HepG2 (cell line): Measurements from ENCODE around the gene MOXD1. TPM values are rescaled to one million over a fixed set of nuclear protein-coding genes. Genes with fewer than 3 reads are reported as not detected.

Experiments used
- CREB1 ChIP-seq, 2 experiments: fragments of 450-650 bp in 1 of 2; IDR thresholded peaks; 2 replicates each; pipeline ENCODE4 v1.6.1; 2016 to 2017; ENCODE audit warnings: control low read depth in 1 of 2, mild to moderate bottlenecking in 1 of 2, missing compliant biosample characterization in 1 of 2, missing genetic modification characterization in 1 of 2
- CREM ChIP-seq, 2 experiments: sonication (generic) in 1 of 2; formaldehyde crosslinking in 1 of 2; IDR thresholded peaks; 2 replicates each; pipeline versions ENCODE4 v1.4.0 to v1.6.1; 2016 to 2020; ENCODE audit warnings: antibody characterized with exemption in 1 of 2, mild to moderate bottlenecking in 1 of 2, missing genetic modification reagents in 1 of 2
- HNF4A ChIP-seq: sonication (generic); formaldehyde crosslinking; IDR thresholded peaks from 2 replicates; pipeline ENCODE4 v1.4.0; 2020; ENCODE audit warnings: missing genetic modification reagents
- IRX3 ChIP-seq: sonication (generic); formaldehyde crosslinking; IDR thresholded peaks from 2 replicates; pipeline ENCODE4 v1.8.1; 2023; ENCODE audit warnings: mild to moderate bottlenecking, low read depth, missing genetic modification reagents, borderline replicate concordance
- KAT8 ChIP-seq: IDR thresholded peaks from 2 replicates; pipeline ENCODE4 v1.6.1; 2016; ENCODE audit warnings: missing genetic modification reagents, missing compliant biosample characterization
- NCOR1 ChIP-seq: fragments of 200-600 bp; sonication (generic); IDR thresholded peaks from 2 replicates; pipeline ENCODE4 v1.7.0; 2017; ENCODE audit warnings: antibody characterized with exemption, low read length, borderline replicate concordance
- RARA ChIP-seq: IDR thresholded peaks from 2 replicates; pipeline ENCODE4 v1.6.1; 2016; ENCODE audit warnings: missing genetic modification reagents, missing compliant biosample characterization
- polyA plus RNA-seq, 8 experiments: library from polyadenylated mRNA; depleted of rRNA in 3 of 8; stranded (reverse) in 7 of 8; unstranded in 1 of 8; fragments of >200 nt; fragmentation: Illumina TruSeq in 4 of 8; extraction: Trizol in 4 of 8; gene quantifications; 2 replicates each; pipeline versions ENCODE4 v1.2.1 to v1.2.3, GENCODE V29; 2011 to 2016; ENCODE audit warnings: low read depth in 4 of 8, missing spikeins in 1 of 8, mixed read lengths in 1 of 8; ENCODE audit not compliant: insufficient read depth in 1 of 8
- total RNA-seq, 5 experiments: library from RNA; depleted of rRNA; stranded (reverse); fragments of >200 nt; fragmentation: Illumina TruSeq; extraction: Trizol; gene quantifications; 2 replicates each; pipeline ENCODE4 v1.2.3, GENCODE V29; 2016; ENCODE audit warnings: low read depth in 1 of 5
- TF ChIP-seq, protein P1 (sequence below): sonication (generic); formaldehyde crosslinking; IDR thresholded peaks from 2 replicates; pipeline ENCODE4 v1.5.1; 2020; ENCODE audit warnings: mild to moderate bottlenecking, missing genetic modification reagents, borderline replicate concordance
- TF ChIP-seq, protein P2 (sequence below): sonication (generic); IDR thresholded peaks from 2 replicates; pipeline ENCODE4 v1.6.1; 2016; ENCODE audit warnings: low read depth, borderline replicate concordance
- TF ChIP-seq, protein P3 (sequence below): sonication (generic); formaldehyde crosslinking; IDR thresholded peaks from 2 replicates; pipeline ENCODE4 v1.4.0; 2020; ENCODE audit warnings: mild to moderate bottlenecking, missing genetic modification reagents

Gene MOXD1
- total and polyA plus RNA-seq, 2 of the 13 experiments (the other 11 are each of a cell fraction or from before 2014, with no cell fraction given), result 0.03 TPM; not detected in 1

DNA sequence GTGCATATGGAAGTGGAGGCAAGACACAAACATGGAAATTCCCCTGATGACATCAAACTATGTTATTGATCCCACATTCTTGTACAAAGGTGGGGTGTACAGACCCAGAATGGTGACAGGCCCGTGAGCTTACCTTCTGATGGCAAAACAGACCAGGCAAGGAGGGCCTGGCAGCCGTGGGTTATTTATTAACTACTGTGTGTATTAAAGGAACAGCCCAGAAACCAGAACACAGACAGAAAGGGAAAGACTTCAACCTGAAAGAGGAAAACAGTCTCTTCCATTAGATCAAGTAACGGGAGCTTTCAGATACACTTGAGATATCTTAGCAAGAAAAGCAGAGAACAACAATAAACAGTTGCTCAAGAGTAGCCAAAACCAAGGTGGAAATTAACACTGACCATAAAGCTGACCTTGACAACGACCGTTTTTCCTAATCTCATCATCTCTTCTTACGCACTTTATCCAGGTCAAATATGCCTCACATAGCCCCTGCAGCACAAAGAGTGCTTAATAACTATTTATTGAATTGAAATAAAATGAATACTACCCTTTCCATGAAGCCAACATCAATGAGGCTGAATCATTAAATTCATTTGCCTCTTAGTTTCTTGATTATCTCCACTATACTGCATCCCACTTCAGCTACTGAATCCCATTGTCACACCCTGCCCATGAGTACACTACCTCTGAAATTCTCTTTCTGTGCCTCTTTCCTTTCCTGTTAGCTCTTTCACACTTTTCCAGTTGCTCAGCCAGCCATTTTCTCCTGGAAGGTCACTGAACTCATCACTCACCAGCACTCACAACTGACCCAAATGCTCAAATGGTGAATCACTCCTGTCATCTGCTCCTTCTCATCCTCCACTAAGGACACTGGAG lies 67.4 kb downstream of the MOXD1 start (continued):
- TF ChIP-seq, protein P1, sequence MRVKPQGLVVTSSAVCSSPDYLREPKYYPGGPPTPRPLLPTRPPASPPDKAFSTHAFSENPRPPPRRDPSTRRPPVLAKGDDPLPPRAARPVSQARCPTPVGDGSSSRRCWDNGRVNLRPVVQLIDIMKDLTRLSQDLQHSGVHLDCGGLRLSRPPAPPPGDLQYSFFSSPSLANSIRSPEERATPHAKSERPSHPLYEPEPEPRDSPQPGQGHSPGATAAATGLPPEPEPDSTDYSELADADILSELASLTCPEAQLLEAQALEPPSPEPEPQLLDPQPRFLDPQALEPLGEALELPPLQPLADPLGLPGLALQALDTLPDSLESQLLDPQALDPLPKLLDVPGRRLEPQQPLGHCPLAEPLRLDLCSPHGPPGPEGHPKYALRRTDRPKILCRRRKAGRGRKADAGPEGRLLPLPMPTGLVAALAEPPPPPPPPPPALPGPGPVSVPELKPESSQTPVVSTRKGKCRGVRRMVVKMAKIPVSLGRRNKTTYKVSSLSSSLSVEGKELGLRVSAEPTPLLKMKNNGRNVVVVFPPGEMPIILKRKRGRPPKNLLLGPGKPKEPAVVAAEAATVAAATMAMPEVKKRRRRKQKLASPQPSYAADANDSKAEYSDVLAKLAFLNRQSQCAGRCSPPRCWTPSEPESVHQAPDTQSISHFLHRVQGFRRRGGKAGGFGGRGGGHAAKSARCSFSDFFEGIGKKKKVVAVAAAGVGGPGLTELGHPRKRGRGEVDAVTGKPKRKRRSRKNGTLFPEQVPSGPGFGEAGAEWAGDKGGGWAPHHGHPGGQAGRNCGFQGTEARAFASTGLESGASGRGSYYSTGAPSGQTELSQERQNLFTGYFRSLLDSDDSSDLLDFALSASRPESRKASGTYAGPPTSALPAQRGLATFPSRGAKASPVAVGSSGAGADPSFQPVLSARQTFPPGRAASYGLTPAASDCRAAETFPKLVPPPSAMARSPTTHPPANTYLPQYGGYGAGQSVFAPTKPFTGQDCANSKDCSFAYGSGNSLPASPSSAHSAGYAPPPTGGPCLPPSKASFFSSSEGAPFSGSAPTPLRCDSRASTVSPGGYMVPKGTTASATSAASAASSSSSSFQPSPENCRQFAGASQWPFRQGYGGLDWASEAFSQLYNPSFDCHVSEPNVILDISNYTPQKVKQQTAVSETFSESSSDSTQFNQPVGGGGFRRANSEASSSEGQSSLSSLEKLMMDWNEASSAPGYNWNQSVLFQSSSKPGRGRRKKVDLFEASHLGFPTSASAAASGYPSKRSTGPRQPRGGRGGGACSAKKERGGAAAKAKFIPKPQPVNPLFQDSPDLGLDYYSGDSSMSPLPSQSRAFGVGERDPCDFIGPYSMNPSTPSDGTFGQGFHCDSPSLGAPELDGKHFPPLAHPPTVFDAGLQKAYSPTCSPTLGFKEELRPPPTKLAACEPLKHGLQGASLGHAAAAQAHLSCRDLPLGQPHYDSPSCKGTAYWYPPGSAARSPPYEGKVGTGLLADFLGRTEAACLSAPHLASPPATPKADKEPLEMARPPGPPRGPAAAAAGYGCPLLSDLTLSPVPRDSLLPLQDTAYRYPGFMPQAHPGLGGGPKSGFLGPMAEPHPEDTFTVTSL (CRISPR knock-in tag), result peak; percentile 44; the same call in 1 of the 2 replicates
- 0 out of 2 replicates have a peak, but pooled peaks have one; percentile 27 for TF ChIP-seq CREM (IDR thresholded peaks at IDR 0.05)
- no peak for TF ChIP-seq CREM (CRISPR knock-in tag; IDR thresholded peaks at IDR 0.05)
- peak; percentile 73; the same call in 1 of the 2 replicates for TF ChIP-seq NCOR1
- TF ChIP-seq, protein P2, sequence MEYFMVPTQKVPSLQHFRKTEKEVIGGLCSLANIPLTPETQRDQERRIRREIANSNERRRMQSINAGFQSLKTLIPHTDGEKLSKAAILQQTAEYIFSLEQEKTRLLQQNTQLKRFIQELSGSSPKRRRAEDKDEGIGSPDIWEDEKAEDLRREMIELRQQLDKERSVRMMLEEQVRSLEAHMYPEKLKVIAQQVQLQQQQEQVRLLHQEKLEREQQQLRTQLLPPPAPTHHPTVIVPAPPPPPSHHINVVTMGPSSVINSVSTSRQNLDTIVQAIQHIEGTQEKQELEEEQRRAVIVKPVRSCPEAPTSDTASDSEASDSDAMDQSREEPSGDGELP, result peak; percentile 54; the same call in 1 of the 2 replicates
- TF ChIP-seq CREB1 (IDR thresholded peaks at IDR 0.05), result peak; percentile 44; the same call in 1 of the 2 replicates
- peak; percentile 57; the same call in 1 of the 2 replicates for TF ChIP-seq CREB1 (CRISPR knock-in tag; IDR thresholded peaks at IDR 0.05)
- TF ChIP-seq, protein P3, sequence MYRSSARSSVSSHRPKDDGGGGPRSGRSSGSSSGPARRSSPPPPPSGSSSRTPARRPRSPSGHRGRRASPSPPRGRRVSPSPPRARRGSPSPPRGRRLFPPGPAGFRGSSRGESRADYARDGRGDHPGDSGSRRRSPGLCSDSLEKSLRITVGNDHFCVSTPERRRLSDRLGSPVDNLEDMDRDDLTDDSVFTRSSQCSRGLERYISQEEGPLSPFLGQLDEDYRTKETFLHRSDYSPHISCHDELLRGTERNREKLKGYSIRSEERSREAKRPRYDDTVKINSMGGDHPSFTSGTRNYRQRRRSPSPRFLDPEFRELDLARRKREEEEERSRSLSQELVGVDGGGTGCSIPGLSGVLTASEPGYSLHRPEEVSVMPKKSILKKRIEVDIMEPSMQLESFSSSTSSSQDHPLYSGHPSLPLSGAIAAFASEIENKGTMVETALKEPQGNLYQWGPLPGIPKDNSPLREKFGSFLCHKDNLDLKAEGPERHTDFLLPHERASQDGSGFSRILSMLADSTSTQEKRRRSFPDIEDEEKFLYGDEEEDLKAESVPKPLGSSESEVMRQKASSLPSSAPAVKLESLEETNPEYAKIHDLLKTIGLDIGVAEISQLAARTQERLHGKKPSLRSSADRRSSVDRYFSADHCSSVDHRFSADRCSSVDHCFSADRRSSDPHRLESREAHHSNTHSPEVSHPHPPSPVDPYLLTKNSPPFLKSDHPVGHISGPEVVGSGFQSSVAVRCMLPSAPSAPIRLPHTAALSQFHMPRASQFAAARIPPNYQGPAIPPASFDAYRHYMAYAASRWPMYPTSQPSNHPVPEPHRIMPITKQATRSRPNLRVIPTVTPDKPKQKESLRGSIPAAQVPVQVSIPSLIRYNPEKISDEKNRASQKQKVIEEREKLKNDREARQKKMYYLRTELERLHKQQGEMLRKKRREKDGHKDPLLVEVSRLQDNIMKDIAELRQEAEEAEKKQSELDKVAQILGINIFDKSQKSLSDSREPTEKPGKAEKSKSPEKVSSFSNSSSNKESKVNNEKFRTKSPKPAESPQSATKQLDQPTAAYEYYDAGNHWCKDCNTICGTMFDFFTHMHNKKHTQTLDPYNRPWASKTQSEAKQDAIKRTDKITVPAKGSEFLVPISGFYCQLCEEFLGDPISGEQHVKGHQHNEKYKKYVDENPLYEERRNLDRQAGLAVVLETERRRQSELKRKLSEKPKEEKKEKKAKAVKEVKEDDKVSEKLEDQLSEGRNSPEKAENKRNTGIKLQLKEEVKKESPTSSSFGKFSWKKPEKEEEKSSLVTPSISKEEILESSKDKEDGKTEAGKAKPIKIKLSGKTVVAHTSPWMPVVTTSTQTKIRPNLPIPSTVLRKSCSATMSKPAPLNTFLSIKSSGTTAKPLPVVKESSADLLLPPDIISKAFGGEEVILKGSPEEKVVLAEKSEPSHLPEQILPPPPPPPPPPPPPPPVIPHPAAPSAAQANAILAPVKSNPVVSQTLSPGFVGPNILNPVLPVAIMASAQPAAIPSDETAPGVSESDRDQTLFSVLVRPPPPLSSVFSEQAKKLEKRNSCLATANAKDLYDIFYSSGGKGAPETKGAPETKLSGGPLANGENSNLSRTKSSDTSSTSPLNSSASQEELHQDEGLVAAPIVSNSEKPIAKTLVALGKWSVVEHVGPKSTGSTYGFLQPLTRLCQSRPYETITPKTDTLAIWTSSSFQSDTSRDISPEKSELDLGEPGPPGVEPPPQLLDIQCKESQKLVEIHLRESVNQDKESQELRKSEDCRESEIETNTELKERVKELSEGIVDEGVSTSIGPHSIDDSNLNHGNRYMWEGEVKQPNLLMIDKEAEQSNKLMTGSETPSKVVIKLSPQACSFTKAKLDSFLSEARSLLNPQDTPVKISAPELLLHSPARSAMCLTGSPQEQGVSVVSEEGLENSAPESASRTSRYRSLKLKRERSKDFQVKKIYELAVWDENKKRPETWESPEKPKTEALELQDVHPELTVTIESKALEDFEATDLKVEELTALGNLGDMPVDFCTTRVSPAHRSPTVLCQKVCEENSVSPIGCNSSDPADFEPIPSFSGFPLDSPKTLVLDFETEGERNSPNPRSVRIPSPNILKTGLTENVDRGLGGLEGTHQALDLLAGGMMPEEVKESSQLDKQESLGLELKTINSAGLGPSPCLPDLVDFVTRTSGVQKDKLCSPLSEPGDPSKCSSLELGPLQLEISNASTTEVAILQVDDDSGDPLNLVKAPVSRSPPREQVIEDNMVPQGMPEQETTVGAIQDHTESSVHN, result no peak
- TF ChIP-seq RARA (CRISPR knock-in tag), result peak; percentile 51
- TF ChIP-seq KAT8, result peak; percentile 69
- TF ChIP-seq IRX3 (CRISPR knock-in tag), result no peak
- TF ChIP-seq HNF4A (CRISPR knock-in tag), result 0 out of 2 replicates have a peak, but pooled peaks have one; percentile 12
